ENCODE measurements around the gene TEX26.

- TF ChIP-seq POLR2A (IDR thresholded peaks at IDR 0.05): no peak
- TF ChIP-seq, protein P1, sequence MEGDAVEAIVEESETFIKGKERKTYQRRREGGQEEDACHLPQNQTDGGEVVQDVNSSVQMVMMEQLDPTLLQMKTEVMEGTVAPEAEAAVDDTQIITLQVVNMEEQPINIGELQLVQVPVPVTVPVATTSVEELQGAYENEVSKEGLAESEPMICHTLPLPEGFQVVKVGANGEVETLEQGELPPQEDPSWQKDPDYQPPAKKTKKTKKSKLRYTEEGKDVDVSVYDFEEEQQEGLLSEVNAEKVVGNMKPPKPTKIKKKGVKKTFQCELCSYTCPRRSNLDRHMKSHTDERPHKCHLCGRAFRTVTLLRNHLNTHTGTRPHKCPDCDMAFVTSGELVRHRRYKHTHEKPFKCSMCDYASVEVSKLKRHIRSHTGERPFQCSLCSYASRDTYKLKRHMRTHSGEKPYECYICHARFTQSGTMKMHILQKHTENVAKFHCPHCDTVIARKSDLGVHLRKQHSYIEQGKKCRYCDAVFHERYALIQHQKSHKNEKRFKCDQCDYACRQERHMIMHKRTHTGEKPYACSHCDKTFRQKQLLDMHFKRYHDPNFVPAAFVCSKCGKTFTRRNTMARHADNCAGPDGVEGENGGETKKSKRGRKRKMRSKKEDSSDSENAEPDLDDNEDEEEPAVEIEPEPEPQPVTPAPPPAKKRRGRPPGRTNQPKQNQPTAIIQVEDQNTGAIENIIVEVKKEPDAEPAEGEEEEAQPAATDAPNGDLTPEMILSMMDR (IDR thresholded peaks at IDR 0.05): no peak
These were observed 15.5 kb upstream of the TEX26 start for GRCh38 chr13:30916991-30917390.
